Measurements from ENCODE around the gene PHF24.
"Not testable (repeated sequence)": the region's sequence is repeated elsewhere in the genome, so short reads cannot be mapped to it uniquely, and the experiment has no call there.

Gene PHF24

GRCh38 chr9:34998266-34998665 is 40.2 kb downstream of the PHF24 start:
- no peak for DNase-seq

GRCh38 chr9:34999576-34999975 is 41.5 kb downstream of the PHF24 start:
- DNase-seq, result no peak

GRCh38 chr9:35000535-35001284 is 42.6 kb downstream of the PHF24 start:
- no peak for DNase-seq

- no peak for DNase-seq
Measured at GRCh38 chr9:35001285-35001677, 43.2 kb downstream of the PHF24 start.

- DNase-seq, result no peak
Measured at GRCh38 chr9:35001803-35002502, 43.9 kb downstream of the PHF24 start.

- DNase-seq, result no peak
Measured at GRCh38 chr9:35002623-35003022, 44.5 kb downstream of the PHF24 start.

- not testable (repeated sequence) for DNase-seq
Measured at GRCh38 chr9:35004299-35004698, 46.2 kb downstream of the PHF24 start.

- DNase-seq, result no peak
Measured at GRCh38 chr9:35010351-35010958, 52.4 kb downstream of the PHF24 start.

- DNase-seq, result no peak
Measured at GRCh38 chr9:35014517-35014916, 56.4 kb downstream of the PHF24 start.

- not testable (repeated sequence) for DNase-seq
Measured at GRCh38 chr9:35023443-35023842, 65.4 kb downstream of the PHF24 start.

- DNase-seq, result no peak
Measured at GRCh38 chr9:35026671-35027070, 68.6 kb downstream of the PHF24 start.

- no peak for DNase-seq
Measured at GRCh38 chr9:35027374-35027773, 69.3 kb downstream of the PHF24 start.

GRCh38 chr9:35027860-35028259 is 69.8 kb downstream of the PHF24 start:
- no peak for DNase-seq

GRCh38 chr9:35028341-35028740 is 70.3 kb downstream of the PHF24 start:
- no peak for DNase-seq

GRCh38 chr9:35029241-35029640 is 71.2 kb downstream of the PHF24 start:
- DNase-seq, result no peak

GRCh38 chr9:35029852-35030251 is 71.8 kb downstream of the PHF24 start:
- no peak for DNase-seq
